Measurements from ENCODE around the gene CSNK1D.

- TF ChIP-seq POLR2AphosphoS5 (IDR thresholded peaks at IDR 0.05), result no peak
- no peak for TF ChIP-seq CTCF (IDR thresholded peaks at IDR 0.05)
- TF ChIP-seq EP300 (IDR thresholded peaks at IDR 0.05), result no peak
- TF ChIP-seq POLR2A (IDR thresholded peaks at IDR 0.05), result no peak
Observed at GRCh38 chr17:82318772-82319606, 45.5 kb upstream of the CSNK1D start.

Data from suprapubic skin (tissue), 4 donors.